IMR-90 (cell line): Measurements from ENCODE around the gene LRATD1.
A peak's percentile ranks its signal among the peaks of the same experiment; 100 is the strongest.

Source experiments
- CEBPB ChIP-seq: IDR thresholded peaks from 2 replicates; pipeline ENCODE4 v1.6.1; 2012; ENCODE audit warnings: low read depth, low read length, improper control_type of control experiment
- CHD1 ChIP-seq: IDR thresholded peaks from 2 replicates; pipeline ENCODE4 v1.6.1; 2012; ENCODE audit warnings: low read depth, low read length, improper control_type of control experiment
- CTCF ChIP-seq: conservative IDR thresholded peaks from 2 replicates; pipeline ENCODE4 v1.5.1; 2012; ENCODE audit warnings: mild to moderate bottlenecking, low read depth, low read length, improper control_type of control experiment
- ELK1 ChIP-seq: fragments of 150-350 bp; IDR thresholded peaks from 2 replicates; pipeline ENCODE4 v1.6.1; 2016; ENCODE audit warnings: low read depth, mild to moderate bottlenecking, low read length, moderate library complexity, borderline replicate concordance
- FOS ChIP-seq: fragments of 150-350 bp; IDR thresholded peaks from 2 replicates; pipeline ENCODE4 v1.6.1; 2016; ENCODE audit warnings: low read depth, low read length
- MAFK ChIP-seq: IDR thresholded peaks from 2 replicates; pipeline ENCODE4 v1.6.1; 2012; ENCODE audit warnings: low read depth, low read length, improper control_type of control experiment
- MAZ ChIP-seq: IDR thresholded peaks from 2 replicates; pipeline ENCODE4 v1.6.1; 2012; ENCODE audit warnings: low read depth, mild to moderate bottlenecking, low read length, improper control_type of control experiment, moderate library complexity, borderline replicate concordance
- MXI1 ChIP-seq: IDR thresholded peaks from 2 replicates; pipeline ENCODE4 v1.6.1; 2012; ENCODE audit warnings: low read depth, mild to moderate bottlenecking, low read length, moderate library complexity, borderline replicate concordance
- NFE2L2 ChIP-seq: fragments of 150-350 bp; IDR thresholded peaks from 2 replicates; pipeline ENCODE4 v1.6.1; 2016; ENCODE audit warnings: low read depth, mild to moderate bottlenecking, low read length
- POLR2A ChIP-seq: IDR thresholded peaks from 2 replicates; pipeline ENCODE4 v1.6.1; 2012; ENCODE audit warnings: mild to moderate bottlenecking, low read depth, low read length
- RAD21 ChIP-seq: IDR thresholded peaks from 2 replicates; pipeline ENCODE4 v1.6.1; 2012; ENCODE audit warnings: low read length, improper control_type of control experiment
- RFX5 ChIP-seq: IDR thresholded peaks from 2 replicates; pipeline ENCODE4 v1.8.0; 2012; ENCODE audit warnings: low read depth, mild to moderate bottlenecking, low read length, moderate library complexity
- SMC3 ChIP-seq: fragments of 150-350 bp; IDR thresholded peaks from 2 replicates; pipeline ENCODE4 v1.6.1; 2016; ENCODE audit warnings: low read depth, mild to moderate bottlenecking, antibody characterized with exemption, low read length, moderate library complexity
- USF2 ChIP-seq: fragments of 150-350 bp; IDR thresholded peaks from 2 replicates; pipeline ENCODE4 v1.6.1; 2017; ENCODE audit warnings: mild to moderate bottlenecking, antibody characterized with exemption, low read length, low read depth

- no peak for TF ChIP-seq RAD21
- TF ChIP-seq CHD1: no peak
- TF ChIP-seq CTCF: no peak
- no peak for TF ChIP-seq RFX5
- no peak for TF ChIP-seq POLR2A
- TF ChIP-seq SMC3: no peak
- no peak for TF ChIP-seq ELK1
- TF ChIP-seq USF2: no peak
- TF ChIP-seq FOS: no peak
- no peak for TF ChIP-seq MAFK
- TF ChIP-seq CEBPB: peak; percentile 30; the same call in 1 of the 2 replicates
- no peak for TF ChIP-seq MAZ
- TF ChIP-seq MXI1: no peak
- TF ChIP-seq NFE2L2: no peak
These were observed 2.9 kb downstream of the LRATD1 start for GRCh38 chr2:14635391-14635871.
